K562 (cell line): ENCODE data around the gene TTC24. TPM values are rescaled to one million over a fixed set of nuclear protein-coding genes. Genes with fewer than 3 reads are reported as not detected.
A peak's percentile ranks its signal among the peaks of the same experiment; 100 is the strongest.

Experiments used
- ATAC-seq: fragments of 200-7000 bp; cut with Tn5 transposase; 3 replicates; pipeline ENCODE4 v1.9.1; 2020; ENCODE audit warnings: moderate library complexity
- BruUV-seq: library from RNA; stranded (reverse); fragments of 400-500 nt; replicated peaks from 2 replicates; lab custom pipeline; 2021; lab: Mats Ljungman, UMichigan
- CTCF ChIA-PET: fragments of 300-600 bp; formaldehyde crosslinking; extraction: SDS; loops from one replicate; lab custom pipeline; 2021; ENCODE audit warnings: low intra/inter-chr PET ratio; lab: Yijun Ruan, JAX
- POLR2A ChIA-PET: fragments of 300-600, 350-650 bp; sonication (Branson Sonifier 250); formaldehyde crosslinking; extraction: SDS; loops from one replicate; lab custom pipeline; 2021; ENCODE audit warnings: antibody characterized with exemption, inconsistent platforms; lab: Yijun Ruan, JAX
- DNase-seq, 4 experiments: peaks; one replicate each; pipeline versions ENCODE4 v3.0.0 to v3.0.0-alpha.2; 2011 to 2018; ENCODE audit warnings: low spot score in 3 of 4, mixed read lengths in 3 of 4; ENCODE audit errors: extremely low read depth in 1 of 4
- FAIRE-seq: peaks from 2 replicates; lab custom pipeline; 2011; peaks lifted over from hg19 to GRCh38; lab: Jason Lieb, UNC
- H2AFZ ChIP-seq: 2 replicates; pipeline ENCODE4 v1.6.0; 2011; ENCODE audit warnings: low read depth, low read length, control low read depth, inconsistent platforms
- H3K27ac ChIP-seq: fragments of 200-600 bp; 3 replicates; pipeline ENCODE4 v1.8.0; 2011; ENCODE audit warnings: low read depth, mild to moderate bottlenecking, control low read depth, inconsistent platforms, low read length, moderate library complexity, mixed read lengths; ENCODE audit errors: extremely low read depth
- H3K27me3 ChIP-seq, 2 experiments: fragments of 300-600 bp in 1 of 2; 2 replicates in 1 of 2; 3 replicates in 1 of 2; pipeline versions ENCODE4 v1.6.0 to v1.8.0; 2011; ENCODE audit warnings: inconsistent platforms in 2 of 2, low read length in 2 of 2, mild to moderate bottlenecking in 1 of 2, mixed read lengths in 1 of 2, moderate library complexity in 1 of 2; ENCODE audit not compliant: control insufficient read depth in 2 of 2, insufficient read depth in 2 of 2
- H3K36me3 ChIP-seq: fragments of 300-600 bp; 3 replicates; pipeline ENCODE4 v1.8.0; 2011; ENCODE audit warnings: mild to moderate bottlenecking, low read length, inconsistent platforms; ENCODE audit not compliant: control insufficient read depth, insufficient read depth
- H3K4me1 ChIP-seq, 2 experiments: fragments of 200-600 bp in 1 of 2; replicated peaks in 1 of 2; 2 replicates in 1 of 2; 3 replicates in 1 of 2; pipeline versions ENCODE4 v1.5.1 to v1.8.0; 2011; ENCODE audit warnings: inconsistent platforms in 2 of 2, low read length in 2 of 2, mild to moderate bottlenecking in 1 of 2, mixed read lengths in 1 of 2, moderate library complexity in 1 of 2; ENCODE audit not compliant: control insufficient read depth in 2 of 2, insufficient read depth in 2 of 2
- H3K4me2 ChIP-seq: 2 replicates; pipeline ENCODE4 v1.6.1; 2011; ENCODE audit warnings: low read length, control low read depth, inconsistent platforms, mixed read lengths; ENCODE audit not compliant: insufficient read depth
- H3K4me3 ChIP-seq: fragments of 200-600 bp; sonication (generic), shearing (Covaris generic); 2 replicates; pipeline ENCODE4 v1.5.1; 2016; ENCODE audit warnings: control low read depth, inconsistent platforms
- H3K79me2 ChIP-seq: fragments of 200-600 bp; 3 replicates; pipeline ENCODE4 v1.8.0; 2011; ENCODE audit warnings: low read length, inconsistent platforms; ENCODE audit not compliant: control insufficient read depth, insufficient read depth
- H3K9ac ChIP-seq, 2 experiments: 2 replicates each; pipeline versions ENCODE4 v1.6.0 to v1.6.1; 2011; ENCODE audit warnings: low read depth in 2 of 2, low read length in 2 of 2, control low read depth in 1 of 2, inconsistent platforms in 1 of 2, mild to moderate bottlenecking in 1 of 2, mixed read lengths in 1 of 2; ENCODE audit not compliant: insufficient read depth in 1 of 2
- H3K9me1 ChIP-seq: one replicate; pipeline ENCODE4 v1.6.0; 2011; ENCODE audit warnings: inconsistent platforms, mild to moderate bottlenecking, low read length, moderate library complexity; ENCODE audit not compliant: control insufficient read depth, insufficient read depth
- H3K9me3 ChIP-seq: replicated peaks from 2 replicates; pipeline ENCODE4 v1.5.1; 2011; ENCODE audit warnings: low read depth, low read length, inconsistent platforms; ENCODE audit not compliant: control insufficient read depth, insufficient read depth
- H4K20me1 ChIP-seq: replicated peaks from 2 replicates; pipeline ENCODE4 v1.6.1; 2011; ENCODE audit warnings: low read length, inconsistent platforms, mixed read lengths; ENCODE audit not compliant: control insufficient read depth, insufficient read depth
- LCOR ChIP-seq: sonication (generic); formaldehyde crosslinking; IDR thresholded peaks from 2 replicates; pipeline ENCODE4 v1.8.0; 2022; ENCODE audit warnings: mild to moderate bottlenecking, missing genetic modification reagents
- MTA3 ChIP-seq: fragments of 450-650 bp; formaldehyde crosslinking; IDR thresholded peaks from 2 replicates; pipeline ENCODE4 v1.6.1; 2017; ENCODE audit warnings: mild to moderate bottlenecking, borderline replicate concordance
- NR2F6 ChIP-seq: fragments of 450-650 bp; formaldehyde crosslinking; IDR thresholded peaks from 2 replicates; pipeline ENCODE4 v1.4.0; 2020; ENCODE audit warnings: mild to moderate bottlenecking
- RBM25 ChIP-seq: fragments of 200-400 bp; formaldehyde crosslinking; IDR thresholded peaks from 2 replicates; pipeline ENCODE4 v1.6.1; 2018; ENCODE audit warnings: low read length, low read depth, moderate library complexity; ENCODE audit not compliant: severe bottlenecking
- ZNF121 ChIP-seq: sonication (generic); formaldehyde crosslinking; conservative IDR thresholded peaks from 2 replicates; pipeline ENCODE4 v1.8.0; 2022; ENCODE audit warnings: missing genetic modification reagents
- ZNF143 ChIP-seq: sonication (generic); formaldehyde crosslinking; IDR thresholded peaks from 2 replicates; pipeline ENCODE4 v1.9.0; 2022; ENCODE audit warnings: mild to moderate bottlenecking, missing genetic modification reagents
- WGBS: fragments of 100-300 bp; shearing (Covaris generic); methylation state at CpG from one replicate; pipeline ENCODE4 v1.1.6; 2016; ENCODE audit warnings: low coverage, mixed read lengths; ENCODE audit not compliant: insufficient coverage; ENCODE audit errors: missing lambda C conversion rate; 5-methylcytosine and 5-hydroxymethylcytosine counted together
- in situ Hi-C: fragments of 300-500 bp; cut with MboI; formaldehyde crosslinking; loops from 4 replicates; pipeline ENCODE4 v1.15.0; 2018; ENCODE audit warnings: inconsistent platforms, mixed read lengths
- intact Hi-C: fragments of 100-400 bp; cut with micrococcal nuclease; formaldehyde crosslinking; loops from 2 replicates; pipeline ENCODE4 v1.14.2; 2022
- polyA plus RNA-seq, 8 experiments: library from polyadenylated mRNA; depleted of rRNA in 4 of 8; stranded (reverse) in 5 of 8; unstranded in 3 of 8; fragments of >200 nt; fragmentation: Nextera tagmentation in 2 of 8; fragmentation: Illumina TruSeq in 1 of 8; extraction: Ambion mirVana in 2 of 8; extraction: Trizol in 1 of 8; gene quantifications; 2 replicates each; pipeline versions ENCODE4 v1.2.1 to v1.2.3, GENCODE V29; 2011 to 2014; ENCODE audit warnings: inconsistent platforms in 1 of 8, missing spikeins in 1 of 8
- total RNA-seq, 7 experiments: library from RNA; depleted of rRNA in 6 of 7; stranded (reverse); fragments of >200 nt in 6 of 7; fragmentation: Illumina TruSeq in 2 of 7; extraction: Trizol in 2 of 7; gene quantifications; 2 replicates each; pipeline versions ENCODE4 v1.2.1 to v1.2.3, GENCODE V29; 2011 to 2021; ENCODE audit warnings: low replicate concordance in 1 of 7

TTC24 gene
- total and polyA plus RNA-seq, 9 of the 15 experiments (the other 6 are each of a cell fraction or from before 2014, with no cell fraction given) = not detected

DNA sequence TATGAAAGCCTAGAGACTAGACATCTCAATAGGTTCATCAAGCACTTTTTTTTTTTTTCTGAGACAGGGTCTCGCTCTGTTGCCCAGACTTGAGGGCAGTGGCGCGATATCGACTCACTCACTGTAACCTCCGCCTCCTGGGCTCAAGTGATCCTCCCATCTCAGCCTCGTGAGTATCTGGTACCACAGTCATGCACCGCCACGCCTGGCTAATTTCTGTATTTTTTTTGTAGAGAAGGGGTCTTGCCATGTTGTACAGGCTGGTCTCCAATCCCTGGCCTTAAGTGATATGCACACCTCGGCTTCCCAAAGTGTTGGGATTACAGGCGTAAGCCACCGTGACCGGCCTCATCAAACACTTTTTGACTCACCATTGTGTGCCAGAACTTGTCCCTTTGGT is 22.4 kb downstream of the TTC24 start:
- Histone ChIP-seq H3K9me1 (no peaks in the 10 kb centered on the region), H3K9me3 (no peaks in the 10 kb centered on the region), H3K79me2 (peaks cover 46% of the 10 kb centered on the region), H3K27ac (peak overlapping the region; percentile 80; the same call in 2 of the 3 replicates), H3K36me3 (peaks cover 30% of the 10 kb centered on the region), H4K20me1 (no peaks in the 10 kb centered on the region), H3K4me3 (peak overlapping the region; percentile 81), H3K4me2 (peak overlapping the region; percentile 97), H3K9ac (peak overlapping the region; percentile 86 to 93; a peak in 3 of 4 replicates), H3K27me3 (no peaks in the 10 kb centered on the region), H3K4me1 (peaks cover 12% of the 10 kb centered on the region in 2 experiments; a peak in 4 of 5 replicates), H2AFZ (peak overlapping the region; percentile 100)
- DNase-seq (peak in 1 of 4 experiments; percentile 28), ATAC-seq (peak; percentile 15), FAIRE-seq (no peak)
- CTCF ChIA-PET = interaction anchor here (0.7 to 1.2 kb wide), 4 partner anchors 18 to 209 kb away, joined by 3 to 6 read pairs (median 4); no protein-coding TSS in a partner anchor
- BruUV-seq = no TSS peak
- WGBS = 32% methylated on average over 12 of the region's 12 CpGs
- POLR2A ChIA-PET = interaction anchor here (0.6 to 3.2 kb wide), 5 partner anchors 9 to 59 kb away, joined by 3 to 16 read pairs (median 5); partner anchors contain the start of gene NAXE
- intact Hi-C loops (loop anchor here (1.0 kb wide), 1 partner anchor 146 kb away; no protein-coding TSS in a partner anchor), in situ Hi-C loops (loop anchor here (5.0 kb wide), 2 partner anchors 145 to 215 kb away; no protein-coding TSS in a partner anchor)
- TF ChIP-seq LCOR (CRISPR knock-in tag) (no peak), RBM25 (peak; percentile 16), ZNF143 (CRISPR knock-in tag) (0 out of 2 replicates have a peak, but pooled peaks have one; percentile 18), ZNF121 (CRISPR knock-in tag) (peak; percentile 90), NR2F6 (no peak), MTA3 (no peak)
